HepG2 (cell line): ENCODE results near the gene PNMA8B. TPM values are rescaled to one million over a fixed set of nuclear protein-coding genes. Genes with fewer than 3 reads are reported as not detected.
"Not testable (repeated sequence)": the region's sequence is repeated elsewhere in the genome, so short reads cannot be mapped to it uniquely, and the experiment has no call there.

Experiments
- ATAC-seq: fragments of 200-7000 bp; cut with Tn5 transposase; 3 replicates; pipeline ENCODE4 v1.9.1; 2020; ENCODE audit warnings: mild to moderate bottlenecking, moderate library complexity
- BruUV-seq: library from RNA; stranded (reverse); fragments of 400-500 nt; replicated peaks from 2 replicates; lab custom pipeline; 2021; lab: Mats Ljungman, UMichigan
- CTCF ChIA-PET: fragments of 300-600 bp; formaldehyde crosslinking; extraction: SDS; loops from one replicate; lab custom pipeline; 2021; ENCODE audit warnings: low total read pairs, inconsistent platforms, low intra/inter-chr PET ratio; lab: Yijun Ruan, JAX
- POLR2A ChIA-PET: fragments of 350-600 bp; sonication (Branson Sonifier 250); formaldehyde crosslinking; loops from one replicate; lab custom pipeline; 2020; ENCODE audit warnings: antibody characterized with exemption, inconsistent platforms; lab: Yijun Ruan, JAX
- DNase-seq: peaks from one replicate; pipeline ENCODE4 v3.0.0-alpha.2; 2015; ENCODE audit warnings: low spot score
- FAIRE-seq: peaks from 3 replicates; lab custom pipeline; 2011; peaks lifted over from hg19 to GRCh38; lab: Jason Lieb, UNC
- H2AFZ ChIP-seq: one replicate; pipeline ENCODE4 v1.6.1; 2011; ENCODE audit warnings: low read length, inconsistent platforms
- H3K27ac ChIP-seq: fragments of 300-600 bp; 3 replicates; pipeline ENCODE4 v1.8.0; 2011; ENCODE audit warnings: mixed run types, mild to moderate bottlenecking, mixed read lengths, low read length, inconsistent platforms; ENCODE audit not compliant: insufficient read depth; ENCODE audit errors: extremely low read length
- H3K27me3 ChIP-seq, 2 experiments: fragments of 200-600 bp in 1 of 2; 2 replicates in 1 of 2; 3 replicates in 1 of 2; pipeline versions ENCODE4 v1.6.0 to v1.8.0; 2011; ENCODE audit warnings: low read length in 2 of 2, mild to moderate bottlenecking in 2 of 2, moderate library complexity in 2 of 2, inconsistent platforms in 1 of 2; ENCODE audit not compliant: insufficient read depth in 2 of 2, control insufficient read depth in 1 of 2
- H3K36me3 ChIP-seq, 2 experiments: fragments of 200-600 bp in 1 of 2; replicated peaks in 1 of 2; 2 replicates in 1 of 2; 3 replicates in 1 of 2; pipeline versions ENCODE4 v1.5.1 to v1.8.0; 2011; ENCODE audit warnings: low read length in 2 of 2, inconsistent platforms in 1 of 2; ENCODE audit not compliant: insufficient read depth in 2 of 2, control insufficient read depth in 1 of 2
- H3K4me1 ChIP-seq: 2 replicates; pipeline ENCODE4 v1.5.1; 2012; ENCODE audit warnings: low read length, inconsistent platforms; ENCODE audit not compliant: insufficient read depth
- H3K4me2 ChIP-seq: 2 replicates; pipeline ENCODE4 v1.6.0; 2011; ENCODE audit warnings: low read depth, low read length, inconsistent platforms
- H3K4me3 ChIP-seq, 3 experiments: fragments of 200-600 bp in 1 of 3; sonication (generic), shearing (Covaris generic) in 1 of 3; replicated peaks in 1 of 3; 2 replicates each; pipeline ENCODE4 v1.5.1; 2011 to 2016; ENCODE audit warnings: low read length in 3 of 3, inconsistent platforms in 2 of 3, low read depth in 2 of 3, mild to moderate bottlenecking in 2 of 3, control low read depth in 1 of 3, mixed read lengths in 1 of 3; ENCODE audit not compliant: insufficient read depth in 1 of 3
- H3K79me2 ChIP-seq: one replicate; pipeline ENCODE4 v1.6.1; 2011; ENCODE audit warnings: low read length, inconsistent platforms; ENCODE audit not compliant: insufficient read depth
- H3K9ac ChIP-seq: 2 replicates; pipeline ENCODE4 v1.6.0; 2011; ENCODE audit warnings: mild to moderate bottlenecking, low read depth, low read length, inconsistent platforms; ENCODE audit not compliant: insufficient read depth
- H3K9me3 ChIP-seq: 2 replicates; pipeline ENCODE4 v1.5.1; 2012; ENCODE audit warnings: mild to moderate bottlenecking, low read length
- H4K20me1 ChIP-seq: 2 replicates; pipeline ENCODE4 v1.6.0; 2011; ENCODE audit warnings: inconsistent platforms, mild to moderate bottlenecking, low read length, moderate library complexity; ENCODE audit not compliant: insufficient read depth
- GLI4 ChIP-seq: sonication (generic); formaldehyde crosslinking; IDR thresholded peaks from 2 replicates; pipeline ENCODE4 v1.5.1; 2020; ENCODE audit warnings: missing genetic modification reagents, mild to moderate bottlenecking, moderate library complexity, borderline replicate concordance
- MEIS2 ChIP-seq: sonication (generic); formaldehyde crosslinking; IDR thresholded peaks from 2 replicates; pipeline ENCODE4 v1.9.0; 2021; ENCODE audit warnings: mild to moderate bottlenecking, missing genetic modification reagents
- NONO ChIP-seq, 2 experiments: fragments of 450-650 bp in 1 of 2; sonication (generic) in 1 of 2; formaldehyde crosslinking in 1 of 2; IDR thresholded peaks in 1 of 2; conservative IDR thresholded peaks in 1 of 2; 2 replicates each; pipeline versions ENCODE4 v1.6.1 to v1.8.0; 2017 to 2022; ENCODE audit warnings: mild to moderate bottlenecking in 1 of 2, missing genetic modification reagents in 1 of 2, moderate library complexity in 1 of 2
- STAT5B ChIP-seq: sonication (generic); formaldehyde crosslinking; IDR thresholded peaks from 2 replicates; pipeline ENCODE4 v1.4.0; 2020; ENCODE audit warnings: missing genetic modification reagents
- ZNF501 ChIP-seq: sonication (generic); formaldehyde crosslinking; IDR thresholded peaks from 2 replicates; pipeline ENCODE4 v1.5.1; 2020; ENCODE audit warnings: mild to moderate bottlenecking, moderate library complexity, missing genetic modification reagents
- ZNF510 ChIP-seq: sonication (generic); formaldehyde crosslinking; IDR thresholded peaks from 2 replicates; pipeline ENCODE4 v1.4.0; 2020; ENCODE audit warnings: low read depth, mild to moderate bottlenecking, missing genetic modification reagents
- WGBS: methylation state at CpG from one replicate; pipeline ENCODE4 v1.1.6; 2017; ENCODE audit warnings: low lambda C conversion rate; 5-methylcytosine and 5-hydroxymethylcytosine counted together
- in situ Hi-C: cut with HindIII; loops from 2 replicates; pipeline ENCODE4 v1.10.0; 2017; ENCODE audit warnings: low pct_unique_long_range_greater_than_20kb; ENCODE audit not compliant: extremely low pct_ligation_motif_present
- intact Hi-C: fragments of 100-400 bp; cut with micrococcal nuclease; formaldehyde crosslinking; loops from one replicate; pipeline ENCODE4 v1.10.0; 2022; ENCODE audit not compliant: unreplicated experiment
- polyA plus RNA-seq, 8 experiments: library from polyadenylated mRNA; depleted of rRNA in 3 of 8; stranded (reverse) in 7 of 8; unstranded in 1 of 8; fragments of >200 nt; fragmentation: Illumina TruSeq in 4 of 8; extraction: Trizol in 4 of 8; gene quantifications; 2 replicates each; pipeline versions ENCODE4 v1.2.1 to v1.2.3, GENCODE V29; 2011 to 2016; ENCODE audit warnings: low read depth in 4 of 8, missing spikeins in 1 of 8, mixed read lengths in 1 of 8; ENCODE audit not compliant: insufficient read depth in 1 of 8
- total RNA-seq, 5 experiments: library from RNA; depleted of rRNA; stranded (reverse); fragments of >200 nt; fragmentation: Illumina TruSeq; extraction: Trizol; gene quantifications; 2 replicates each; pipeline ENCODE4 v1.2.3, GENCODE V29; 2016; ENCODE audit warnings: low read depth in 1 of 5

Gene PNMA8B
- total and polyA plus RNA-seq, 2 of the 13 experiments (the other 11 are each of a cell fraction or from before 2014, with no cell fraction given), result not detected

DNA sequence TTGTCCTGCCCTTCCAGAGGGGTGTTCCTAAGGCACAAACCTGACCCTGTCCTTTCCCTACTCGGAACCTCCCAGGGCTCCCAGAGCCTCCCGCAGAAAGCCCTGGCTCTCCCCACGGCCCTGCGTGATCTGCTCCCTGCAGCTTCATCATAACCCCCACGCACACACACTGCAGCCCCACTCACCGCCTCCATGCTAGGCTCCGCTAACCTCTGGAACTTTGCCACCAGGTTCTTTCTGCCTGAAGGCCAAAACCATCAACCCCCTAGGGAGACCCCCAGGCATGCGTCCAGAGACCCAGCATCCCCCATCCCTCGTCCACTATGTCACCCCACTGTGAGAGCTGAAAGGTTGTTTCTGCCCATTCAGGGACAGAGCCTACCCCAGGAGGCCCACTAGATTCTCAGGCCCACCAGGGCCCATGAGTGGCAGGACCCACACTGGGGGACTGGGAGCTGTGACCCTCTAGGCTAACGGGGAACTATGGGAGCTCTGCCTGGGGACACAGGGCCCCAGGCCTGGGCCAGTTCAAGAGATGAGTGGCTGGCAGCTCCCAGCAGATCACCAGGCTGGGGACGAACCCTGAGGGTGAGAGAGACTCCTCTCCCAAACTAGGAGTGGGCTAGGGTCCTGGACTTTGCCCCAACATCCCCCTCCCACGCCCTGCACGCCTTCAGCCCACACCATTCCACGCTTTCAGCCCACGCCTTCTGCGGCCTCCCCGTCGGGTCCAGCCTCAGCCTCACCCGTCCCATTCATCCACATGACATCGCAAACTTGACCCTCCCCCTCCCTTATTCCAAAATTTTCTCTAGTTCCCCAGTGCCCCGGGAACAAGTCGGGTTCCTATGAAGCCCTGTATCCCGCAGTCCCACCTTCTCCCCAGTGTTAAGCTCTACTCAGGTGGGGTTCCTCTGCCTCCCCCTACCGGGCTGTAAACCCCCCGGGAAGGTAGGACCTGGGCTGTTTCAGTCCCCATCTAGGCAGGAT is 33.2 kb upstream of the PNMA8B start (continued):
- TF ChIP-seq MEIS2 (CRISPR knock-in tag) (no peak), ZNF501 (CRISPR knock-in tag) (no peak), ZNF510 (CRISPR knock-in tag) (no peak), GLI4 (no peak), STAT5B (CRISPR knock-in tag) (no peak), NONO (IDR thresholded peaks at IDR 0.05) (no peak), NONO (CRISPR knock-in tag; conservative IDR thresholded peaks at IDR 0.05) (no peak)

DNA sequence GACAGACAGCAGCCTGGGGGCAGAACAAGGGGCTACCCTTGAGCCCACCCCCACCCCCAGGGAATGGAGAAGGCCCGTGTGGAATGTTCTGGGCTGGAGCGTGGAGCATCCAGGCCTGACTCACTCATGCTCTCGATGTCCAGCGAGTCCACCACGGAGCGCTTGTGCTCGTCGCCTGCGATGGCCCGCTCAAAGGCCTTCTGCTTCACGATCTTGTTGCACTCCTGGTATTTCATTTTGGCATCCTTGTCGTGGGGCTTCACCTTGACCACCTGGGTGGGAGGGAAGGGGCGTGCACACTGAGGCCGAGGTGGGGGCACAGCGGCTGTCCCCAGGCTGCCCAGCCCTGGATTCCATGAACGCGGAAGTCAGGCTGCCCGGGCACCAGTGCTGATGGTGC is 31.1 kb upstream of the PNMA8B start:
- DNase-seq, POLR2A ChIA-PET: not testable (repeated sequence)

More for the DNA sequence above, 31.1 kb upstream of the PNMA8B start:
- H3K9me3 ChIP-seq, FAIRE-seq, H2AFZ ChIP-seq, H3K79me2 ChIP-seq, H4K20me1 ChIP-seq, H3K36me3 ChIP-seq, CTCF ChIA-PET, H3K4me1 ChIP-seq, H3K9ac ChIP-seq, intact Hi-C loops, BruUV-seq, ATAC-seq, H3K27ac ChIP-seq, in situ Hi-C loops, H3K4me2 ChIP-seq, H3K4me3 ChIP-seq, H3K27me3 ChIP-seq: not testable (repeated sequence)
- WGBS, result 70% methylated on average over 15 of the region's 18 CpGs
